Measurements from ENCODE around the gene SLC5A4. TPM values are rescaled to one million over a fixed set of nuclear protein-coding genes. Genes with fewer than 3 reads are reported as not detected.
A peak's percentile ranks its signal among the peaks of the same experiment; 100 is the strongest.
"Not testable (repeated sequence)": the region's sequence is repeated elsewhere in the genome, so short reads cannot be mapped to it uniquely, and the experiment has no call there.

The SLC5A4 gene
- total RNA-seq, 2 donors from 2014 or later: not detected

- no peak for ATAC-seq
- H3K36me3 Mint-ChIP-seq: no peaks in the 10 kb centered on the region
- DNase-seq (ENCODE audit: low spot score): no peak
- peaks cover 7 to 30% of the 10 kb centered on the region in 2 donors for H3K27me3 Mint-ChIP-seq
- H3K4me1 Mint-ChIP-seq (ENCODE audit: low read depth in 2 of 2): peaks cover 4 to 27% of the 10 kb centered on the region in 2 donors
- no peaks in the 10 kb centered on the region for H3K9me3 Mint-ChIP-seq
- H3K4me3 Mint-ChIP-seq: no peak overlapping the region
- no peak overlapping the region for H3K27ac Mint-ChIP-seq
Observed at GRCh38 chr22:32202539-32203180, 52.5 kb downstream of the SLC5A4 start.

GRCh38 chr22:32202161-32202538 is 53.0 kb downstream of the SLC5A4 start:
- Mint-ChIP-seq H3K4me3 (no peak overlapping the region), H3K9me3 (no peaks in the 10 kb centered on the region), H3K27ac (no peak overlapping the region), H3K27me3 (peaks cover 7 to 33% of the 10 kb centered on the region in 2 donors), H3K4me1 (ENCODE audit: low read depth in 2 of 2) (peaks cover 4 to 27% of the 10 kb centered on the region in 2 donors), H3K36me3 (no peaks in the 10 kb centered on the region)
- no peak for ATAC-seq
- no peak for DNase-seq (ENCODE audit: low spot score)

DNA sequence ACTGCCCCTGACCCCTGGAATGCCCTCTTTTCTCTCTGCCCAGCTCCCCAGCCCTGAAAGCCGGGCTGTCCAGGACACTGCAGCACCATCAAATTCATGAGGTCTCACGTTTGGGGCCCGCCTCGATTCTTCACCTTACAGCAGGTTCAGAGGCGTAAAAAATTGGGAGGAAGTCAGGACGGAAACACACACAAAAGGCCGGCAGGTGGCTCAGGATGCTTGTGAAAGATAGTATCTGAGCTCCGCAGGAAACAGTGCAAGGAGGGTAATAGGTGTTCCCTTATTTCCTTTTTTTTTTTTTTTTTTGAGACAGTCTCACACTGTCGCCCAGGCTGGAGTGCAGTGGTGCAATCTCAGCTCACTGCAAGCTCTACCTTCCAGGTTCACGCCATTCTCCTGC is 54.4 kb downstream of the SLC5A4 start:
- Mint-ChIP-seq H3K27ac (no peak overlapping the region), H3K27me3 (peaks cover 17 to 30% of the 10 kb centered on the region in 2 donors), H3K4me3 (no peak overlapping the region), H3K36me3 (no peaks in the 10 kb centered on the region), H3K9me3 (no peaks in the 10 kb centered on the region), H3K4me1 (ENCODE audit: low read depth in 2 of 2) (peaks cover 0 to 16% of the 10 kb centered on the region in 2 donors)
- DNase-seq (ENCODE audit: low spot score): no peak
- no peak for ATAC-seq

DNA sequence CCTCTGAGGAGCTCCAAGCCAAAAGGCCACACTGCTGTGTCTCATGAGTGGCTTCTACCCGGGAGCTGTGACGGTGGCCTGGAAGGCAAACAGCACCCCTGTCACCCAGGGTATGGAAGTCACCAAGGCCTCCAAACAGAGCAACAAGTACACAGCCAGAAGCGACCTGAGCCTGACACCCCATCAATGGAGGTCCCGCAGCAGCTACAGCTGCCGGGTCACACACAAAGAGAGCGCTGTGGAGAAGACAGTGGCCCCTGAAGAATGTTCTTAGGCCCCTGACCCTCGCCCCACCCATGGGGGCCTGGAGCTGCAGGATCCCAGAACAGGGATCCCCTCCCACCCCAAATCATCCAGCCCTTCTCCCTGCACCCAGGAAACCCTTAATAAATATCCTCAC is 55.2 kb downstream of the SLC5A4 start:
- Mint-ChIP-seq H3K4me1 (ENCODE audit: low read depth in 2 of 2) (peaks cover 0 to 12% of the 10 kb centered on the region in 2 donors), H3K27ac (no peak overlapping the region), H3K36me3 (no peaks in the 10 kb centered on the region), H3K27me3 (peaks cover 17 to 32% of the 10 kb centered on the region in 2 donors), H3K4me3 (no peak overlapping the region), H3K9me3 (no peaks in the 10 kb centered on the region)
- ATAC-seq: no peak
- no peak for DNase-seq (ENCODE audit: low spot score)

- H3K4me1 Mint-ChIP-seq (ENCODE audit: low read depth in 2 of 2): peaks cover 0 to 6% of the 10 kb centered on the region in 2 donors
- peaks cover 17 to 28% of the 10 kb centered on the region in 2 donors for H3K27me3 Mint-ChIP-seq
- no peaks in the 10 kb centered on the region for H3K9me3 Mint-ChIP-seq
- H3K4me3 Mint-ChIP-seq: no peak overlapping the region
- ATAC-seq (no peak), DNase-seq (ENCODE audit: low spot score) (no peak)
- H3K36me3 Mint-ChIP-seq: no peaks in the 10 kb centered on the region
- H3K27ac Mint-ChIP-seq: no peak overlapping the region
Observed at GRCh38 chr22:32199341-32199740, 55.8 kb downstream of the SLC5A4 start.

- not testable (repeated sequence) for DNase-seq (ENCODE audit: low spot score); H3K9me3 Mint-ChIP-seq; H3K4me3 Mint-ChIP-seq; H3K36me3 Mint-ChIP-seq; ATAC-seq; H3K4me1 Mint-ChIP-seq (ENCODE audit: low read depth in 2 of 2); H3K27ac Mint-ChIP-seq
- H3K27me3 Mint-ChIP-seq: peaks cover 17 to 22% of the 10 kb centered on the region in 2 donors
Observed at GRCh38 chr22:32197553-32198226, 57.5 kb downstream of the SLC5A4 start.

- not testable (repeated sequence) for ATAC-seq; H3K36me3 Mint-ChIP-seq; H3K4me3 Mint-ChIP-seq; H3K4me1 Mint-ChIP-seq (ENCODE audit: low read depth in 2 of 2); H3K9me3 Mint-ChIP-seq; DNase-seq (ENCODE audit: low spot score); H3K27ac Mint-ChIP-seq
- peaks cover 16 to 20% of the 10 kb centered on the region in 2 donors for H3K27me3 Mint-ChIP-seq
Observed at GRCh38 chr22:32195900-32196299, 59.2 kb downstream of the SLC5A4 start.

DNA sequence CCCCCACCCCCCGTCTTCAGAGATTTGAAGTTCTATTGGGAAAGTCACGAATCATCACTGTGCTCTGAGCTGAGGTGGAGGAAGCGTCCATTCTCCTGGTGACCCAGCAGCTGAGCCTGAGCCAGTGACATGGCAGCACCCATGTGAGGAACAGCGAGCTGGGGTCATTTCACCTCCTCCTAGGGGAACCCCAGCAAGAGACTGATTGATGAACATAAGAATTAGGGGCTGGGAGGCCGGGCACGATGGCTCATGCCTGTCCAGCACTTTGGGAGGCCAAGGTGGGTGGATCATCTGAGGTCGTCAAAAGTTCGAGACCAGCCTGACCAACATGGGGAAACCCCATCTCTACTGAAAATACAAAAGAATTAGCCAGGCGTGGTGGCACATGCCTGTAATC is 61.8 kb downstream of the SLC5A4 start:
- not testable (repeated sequence) for H3K4me1 Mint-ChIP-seq (ENCODE audit: low read depth in 2 of 2); DNase-seq (ENCODE audit: low spot score); H3K27ac Mint-ChIP-seq; H3K4me3 Mint-ChIP-seq; H3K9me3 Mint-ChIP-seq; H3K36me3 Mint-ChIP-seq; ATAC-seq
- H3K27me3 Mint-ChIP-seq: peaks cover 16% of the 10 kb centered on the region in 2 donors

DNA sequence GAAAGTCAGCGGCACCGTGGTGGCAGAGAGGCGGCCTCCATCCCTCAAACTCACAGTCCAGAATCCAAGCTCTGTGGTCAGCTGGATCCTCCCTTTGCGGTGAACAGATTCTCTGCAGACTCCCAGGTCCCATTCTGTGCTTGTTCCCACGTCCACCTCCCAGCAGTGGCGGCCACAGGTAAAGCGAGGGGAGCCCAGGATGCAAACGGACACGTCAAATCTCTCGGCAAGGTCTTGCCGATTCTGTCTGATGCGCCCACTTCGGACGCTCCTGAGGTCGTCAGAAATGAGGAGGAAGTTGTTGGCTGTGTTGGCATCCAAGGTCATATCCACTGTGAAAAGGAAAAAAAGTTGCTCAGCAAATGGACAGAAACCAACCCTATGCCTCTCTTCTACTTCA is 64.1 kb downstream of the SLC5A4 start:
- not testable (repeated sequence) for H3K4me3 Mint-ChIP-seq; ATAC-seq; H3K9me3 Mint-ChIP-seq; DNase-seq (ENCODE audit: low spot score); H3K36me3 Mint-ChIP-seq; H3K4me1 Mint-ChIP-seq (ENCODE audit: low read depth in 2 of 2); H3K27ac Mint-ChIP-seq
- H3K27me3 Mint-ChIP-seq: peaks cover 13 to 18% of the 10 kb centered on the region in 2 donors

- Mint-ChIP-seq H3K4me3 (no peak overlapping the region), H3K9me3 (no peaks in the 10 kb centered on the region), H3K36me3 (no peaks in the 10 kb centered on the region)
Observed at GRCh38 chr22:32185821-32186220, 69.3 kb downstream of the SLC5A4 start.

GRCh38 chr22:32183625-32184024 is 71.5 kb downstream of the SLC5A4 start:
- Mint-ChIP-seq H3K27me3 (peaks cover 10 to 17% of the 10 kb centered on the region in 2 donors), H3K36me3 (no peaks in the 10 kb centered on the region), H3K4me1 (ENCODE audit: low read depth in 2 of 2) (no peaks in the 10 kb centered on the region), H3K4me3 (no peak overlapping the region), H3K9me3 (no peaks in the 10 kb centered on the region), H3K27ac (no peak overlapping the region)
- DNase-seq (ENCODE audit: low spot score) (no peak), ATAC-seq (no peak)

More at GRCh38 chr22:32185821-32186220, 69.3 kb downstream of the SLC5A4 start:
- no peaks in the 10 kb centered on the region for H3K4me1 Mint-ChIP-seq (ENCODE audit: low read depth in 2 of 2)
- H3K27ac Mint-ChIP-seq: no peak overlapping the region
- no peak for DNase-seq (ENCODE audit: low spot score)
- peak in 1 of 2 donors; percentile 48 for ATAC-seq
- peaks cover 7 to 16% of the 10 kb centered on the region in 2 donors for H3K27me3 Mint-ChIP-seq

- DNase-seq (ENCODE audit: low spot score) (no peak), ATAC-seq (no peak)
- no peak overlapping the region for H3K27ac Mint-ChIP-seq
- H3K4me3 Mint-ChIP-seq: no peak overlapping the region
- H3K9me3 Mint-ChIP-seq: no peaks in the 10 kb centered on the region
- H3K36me3 Mint-ChIP-seq: no peaks in the 10 kb centered on the region
- H3K4me1 Mint-ChIP-seq (ENCODE audit: low read depth in 2 of 2): no peaks in the 10 kb centered on the region
- H3K27me3 Mint-ChIP-seq: peaks cover 12 to 25% of the 10 kb centered on the region in 2 donors
Observed at GRCh38 chr22:32181043-32181442, 74.1 kb downstream of the SLC5A4 start.

GRCh38 chr22:32177221-32177765 is 77.9 kb downstream of the SLC5A4 start:
- ATAC-seq: no peak
- Mint-ChIP-seq H3K4me3 (no peak overlapping the region), H3K36me3 (no peaks in the 10 kb centered on the region)

More at GRCh38 chr22:32177221-32177765, 77.9 kb downstream of the SLC5A4 start:
- Mint-ChIP-seq H3K9me3 (no peaks in the 10 kb centered on the region), H3K27ac (no peak overlapping the region), H3K4me1 (ENCODE audit: low read depth in 2 of 2) (peaks cover 0 to 2% of the 10 kb centered on the region in 2 donors), H3K27me3 (peaks cover 25 to 26% of the 10 kb centered on the region in 2 donors)
- no peak for DNase-seq (ENCODE audit: low spot score)

Data from natural killer cell treated with Interleukin-12 subunit alpha and Interleukin-12 subunit beta and Interleukin-15 and Interleukin-18, amount 100 ng/mL, for 72 hours (primary cell).